Left lung (tissue), 10 donors: ENCODE measurements around the gene MRPS26. TPM values are rescaled to one million over a fixed set of nuclear protein-coding genes. Genes with fewer than 3 reads are reported as not detected.
A peak's percentile ranks its signal among the peaks of the same experiment; 100 is the strongest.
"Not testable (repeated sequence)": the region's sequence is repeated elsewhere in the genome, so short reads cannot be mapped to it uniquely, and the experiment has no call there.

Experiments
- ATAC-seq: fragments of 200-7000 bp; cut with Tn5 transposase; one replicate; pipeline ENCODE4 v1.9.1; 2020; ENCODE audit warnings: moderate library complexity
- DNase-seq, 4 donors: peaks; one replicate each; pipeline ENCODE4 v3.0.0-alpha.2; 2013 to 2020
- H3K27ac ChIP-seq, 2 donors: fragments of 200-600 bp; sonication (generic) in 1 of 2; one replicate each; pipeline versions ENCODE4 v1.5.0 to v1.8.0; 2020 to 2021
- H3K27me3 ChIP-seq, 2 donors: fragments of 200-600 bp; sonication (generic) in 1 of 2; one replicate each; pipeline versions ENCODE4 v1.5.0 to v1.8.0; 2020 to 2021
- H3K36me3 ChIP-seq, 2 donors: fragments of 200-600 bp; sonication (generic) in 1 of 2; one replicate each; pipeline versions ENCODE4 v1.5.0 to v1.8.0; 2020 to 2021
- H3K4me1 ChIP-seq, 2 donors: fragments of 200-600 bp; one replicate each; pipeline ENCODE4 v1.8.0; 2021
- H3K4me3 ChIP-seq, 2 donors: fragments of 200-600 bp; sonication (generic) in 1 of 2; one replicate each; pipeline versions ENCODE4 v1.5.0 to v1.8.0; 2020 to 2021; ENCODE audit warnings: mild to moderate bottlenecking in 1 of 2
- H3K9me3 ChIP-seq, 2 donors: fragments of 200-600 bp; sonication (generic) in 1 of 2; one replicate each; pipeline versions ENCODE4 v1.5.0 to v1.8.0; 2020 to 2021
- intact Hi-C, 2 donors: fragments of 100-400 bp; cut with DNase I; formaldehyde crosslinking; loops; one replicate each; pipeline versions ENCODE4 v1.11.2 to v1.14.2; 2022
- polyA plus RNA-seq, 6 donors: library from polyadenylated mRNA; unstranded; fragments of 120-200 nt; gene quantifications; one replicate each; pipeline ENCODE4 v1.2.1, GENCODE V29; 2013; ENCODE audit not compliant: insufficient read length in 6 of 6
- total RNA-seq, 2 donors: library from RNA; stranded (reverse); fragmentation: NEBNext Ultra II Directional; extraction: Animal tissue kit (Norgen Biotek cat#: 25700); gene quantifications; one replicate each; pipeline ENCODE4 v1.2.1, GENCODE V29; 2021
- TF ChIP-seq, protein P1 (sequence below), 2 donors: fragments of 200-600 bp; sonication (generic) in 1 of 2; IDR thresholded peaks; one replicate each; pipeline versions ENCODE4 v1.5.0 to v1.8.0; 2021; ENCODE audit warnings: antibody characterized with exemption in 2 of 2
- donor health status: DM: no; HTN: yes; CAD: no.
- donor health status: DM: no; HTN: no; CAD: no.

Gene MRPS26
- total and polyA plus RNA-seq, 8 donors: 36.0 to 57.0 (median 47.2) TPM

DNA sequence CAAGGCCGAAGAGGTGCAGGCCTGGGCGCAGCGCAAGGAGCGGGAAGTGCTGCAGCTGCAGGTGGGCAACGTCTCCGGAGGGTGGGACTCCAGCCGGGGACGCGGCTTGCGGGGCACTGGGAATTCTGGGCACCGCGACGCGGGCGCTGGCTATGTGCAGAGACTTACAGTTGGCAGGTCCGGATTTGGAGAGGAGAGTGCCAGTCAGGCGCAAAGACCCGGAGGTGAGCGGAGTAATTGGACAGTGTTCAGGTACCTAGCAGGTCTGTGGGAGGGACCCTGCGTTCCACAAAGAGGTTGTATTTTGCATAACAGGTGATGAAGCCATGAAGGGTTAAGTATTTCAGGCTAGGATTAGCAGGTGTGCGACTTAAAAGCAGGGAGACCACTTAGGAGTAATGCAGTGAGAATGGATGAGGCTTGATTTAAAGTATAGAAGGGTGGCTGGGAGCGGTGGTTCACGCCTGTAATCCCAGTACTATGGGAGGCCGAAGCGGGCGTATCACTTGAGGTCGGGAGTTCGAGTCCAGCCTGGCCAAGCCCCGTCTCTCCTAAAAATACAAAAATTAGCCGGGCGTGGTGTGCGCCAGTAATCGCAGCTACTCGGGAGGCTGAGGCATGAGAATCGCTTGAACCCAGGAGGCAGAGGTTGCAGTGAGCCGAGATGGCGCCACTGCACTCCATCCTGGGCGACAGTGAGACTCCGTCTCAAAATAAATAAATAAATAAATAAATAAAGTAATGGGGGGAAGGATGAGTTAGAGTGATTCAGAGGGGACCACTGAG lies 1.0 kb downstream of the MRPS26 start:
- Histone ChIP-seq H3K9me3 (no peaks in the 10 kb centered on the region), H3K4me1 (peaks cover 7 to 25% of the 10 kb centered on the region in 2 donors), H3K27ac (peak overlapping the region; percentile 87 to 90), H3K27me3 (no peaks in the 10 kb centered on the region), H3K4me3 (peak overlapping the region; percentile 91 to 98), H3K36me3 (peaks cover 0 to 28% of the 10 kb centered on the region in 2 donors)
- intact Hi-C loops: no loop called here
- DNase-seq: peak; percentile 15 to 81 (median 44)
- TF ChIP-seq, protein P1, sequence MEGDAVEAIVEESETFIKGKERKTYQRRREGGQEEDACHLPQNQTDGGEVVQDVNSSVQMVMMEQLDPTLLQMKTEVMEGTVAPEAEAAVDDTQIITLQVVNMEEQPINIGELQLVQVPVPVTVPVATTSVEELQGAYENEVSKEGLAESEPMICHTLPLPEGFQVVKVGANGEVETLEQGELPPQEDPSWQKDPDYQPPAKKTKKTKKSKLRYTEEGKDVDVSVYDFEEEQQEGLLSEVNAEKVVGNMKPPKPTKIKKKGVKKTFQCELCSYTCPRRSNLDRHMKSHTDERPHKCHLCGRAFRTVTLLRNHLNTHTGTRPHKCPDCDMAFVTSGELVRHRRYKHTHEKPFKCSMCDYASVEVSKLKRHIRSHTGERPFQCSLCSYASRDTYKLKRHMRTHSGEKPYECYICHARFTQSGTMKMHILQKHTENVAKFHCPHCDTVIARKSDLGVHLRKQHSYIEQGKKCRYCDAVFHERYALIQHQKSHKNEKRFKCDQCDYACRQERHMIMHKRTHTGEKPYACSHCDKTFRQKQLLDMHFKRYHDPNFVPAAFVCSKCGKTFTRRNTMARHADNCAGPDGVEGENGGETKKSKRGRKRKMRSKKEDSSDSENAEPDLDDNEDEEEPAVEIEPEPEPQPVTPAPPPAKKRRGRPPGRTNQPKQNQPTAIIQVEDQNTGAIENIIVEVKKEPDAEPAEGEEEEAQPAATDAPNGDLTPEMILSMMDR (IDR thresholded peaks at IDR 0.05): no peak
- ATAC-seq: peak; percentile 14

DNA sequence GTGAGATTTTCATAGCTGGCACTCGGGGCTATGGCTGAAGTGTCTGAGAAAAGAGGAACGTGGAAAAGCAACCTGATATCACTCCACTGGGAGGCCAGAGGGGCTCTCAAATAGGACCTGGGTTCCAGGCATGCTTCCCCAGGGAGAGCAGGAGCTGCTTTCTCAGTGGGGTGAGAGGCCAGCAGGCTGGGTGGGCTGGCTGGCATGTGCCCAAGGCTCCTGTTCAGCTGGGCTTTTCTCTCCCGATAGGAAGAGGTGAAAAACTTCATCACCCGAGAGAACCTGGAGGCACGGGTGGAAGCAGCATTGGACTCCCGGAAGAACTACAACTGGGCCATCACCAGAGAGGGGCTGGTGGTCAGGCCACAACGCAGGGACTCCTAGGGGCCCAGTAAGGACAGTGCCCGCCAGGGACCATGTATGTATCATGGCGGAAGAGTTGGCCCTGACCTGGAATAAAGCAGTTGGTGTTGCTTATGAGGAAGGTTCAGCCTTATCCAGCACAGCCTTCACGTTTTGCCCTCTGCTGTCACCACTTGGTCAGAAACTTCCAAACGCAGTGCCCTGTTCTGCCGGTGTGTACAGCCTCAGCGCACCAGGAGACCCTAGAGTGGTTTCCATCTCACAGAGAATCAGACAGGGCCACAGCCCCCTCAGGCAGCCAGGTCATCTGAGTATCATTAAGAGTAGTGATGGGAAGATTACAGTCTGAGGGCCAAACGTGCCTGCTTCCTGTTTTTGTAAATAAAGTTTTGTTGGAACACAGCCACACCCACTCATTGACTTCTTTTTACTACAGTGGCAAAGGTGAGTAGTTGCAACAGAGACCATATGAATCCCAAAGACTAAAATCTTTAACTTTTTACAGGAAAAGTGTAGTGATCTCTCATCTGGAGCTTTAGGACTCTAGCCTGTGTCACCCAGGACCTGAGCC lies 1.9 kb downstream of the MRPS26 start:
- no peaks in the 10 kb centered on the region for H3K27me3 ChIP-seq
- peaks cover 7 to 25% of the 10 kb centered on the region in 2 donors for H3K4me1 ChIP-seq
- DNase-seq (no peak), ATAC-seq (no peak)
- H3K9me3 ChIP-seq: no peaks in the 10 kb centered on the region
- intact Hi-C loops: no loop called here
- H3K36me3 ChIP-seq: peaks cover 0 to 28% of the 10 kb centered on the region in 2 donors
- TF ChIP-seq, protein P1 (IDR thresholded peaks at IDR 0.05): no peak
- H3K27ac ChIP-seq: no peak overlapping the region
- peak overlapping the region in 1 of 2 donors; percentile 98 for H3K4me3 ChIP-seq

DNA sequence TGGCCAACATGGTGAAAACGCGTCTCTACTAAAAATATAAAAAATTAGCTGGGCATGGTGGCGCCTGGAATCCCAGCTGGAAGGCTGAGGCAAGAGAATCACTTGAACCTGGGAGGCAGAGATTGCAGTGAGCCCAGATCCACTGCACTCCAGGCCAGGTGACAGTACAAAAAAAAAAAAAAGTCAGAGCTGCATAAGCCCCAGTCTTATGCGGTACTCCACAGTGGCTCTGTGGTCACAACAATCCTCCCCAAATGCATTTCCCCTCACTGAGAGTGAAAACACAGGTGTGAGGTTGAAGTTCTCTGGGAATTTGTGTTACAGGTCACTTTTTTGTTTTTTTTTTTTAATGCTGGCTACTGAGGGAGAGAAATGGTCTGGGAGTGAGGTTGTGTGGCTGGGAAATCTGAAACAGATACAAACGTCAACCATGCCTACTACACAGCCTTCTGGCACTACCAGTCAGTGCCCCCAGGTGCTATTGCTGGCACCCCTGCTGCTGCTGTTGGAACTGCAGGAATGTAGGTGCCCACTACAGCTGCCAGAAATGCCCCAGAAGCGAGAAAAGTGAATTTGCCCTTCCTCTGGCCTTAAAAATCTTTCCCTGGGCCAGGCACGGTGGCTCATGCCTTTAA lies 5.7 kb downstream of the MRPS26 start:
- no peak overlapping the region for H3K27ac ChIP-seq
- H3K4me3 ChIP-seq: no peak overlapping the region
- H3K4me1 ChIP-seq: peaks cover 2 to 16% of the 10 kb centered on the region in 2 donors
- ATAC-seq (no peak), DNase-seq (no peak)
- H3K9me3 ChIP-seq: no peaks in the 10 kb centered on the region
- TF ChIP-seq, protein P1 (IDR thresholded peaks at IDR 0.05): no peak
- peaks cover 0 to 28% of the 10 kb centered on the region in 2 donors for H3K36me3 ChIP-seq
- intact Hi-C loops: loop anchor here in 1 of 2 donors (10.0 kb wide), 1 partner anchor 63 kb away; no protein-coding TSS in a partner anchor
- no peaks in the 10 kb centered on the region for H3K27me3 ChIP-seq

DNA sequence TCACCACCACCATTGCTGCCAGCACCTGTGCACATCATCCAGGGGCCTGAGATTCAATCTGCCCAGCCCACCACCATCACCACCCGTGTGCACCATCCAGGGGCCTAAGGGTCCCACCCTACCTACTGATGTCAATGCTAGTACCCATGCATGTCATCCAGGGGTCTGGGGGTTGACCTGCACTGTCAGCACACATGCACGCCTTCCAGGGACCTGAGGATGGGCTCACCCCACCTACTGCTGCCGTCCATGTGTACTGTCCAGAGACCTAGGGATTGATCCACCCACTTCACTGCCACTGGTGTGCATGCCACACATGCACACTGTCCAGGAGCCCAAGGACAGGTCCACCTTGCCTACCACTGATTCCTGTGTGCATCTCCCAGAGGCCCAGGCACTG lies 13.6 kb downstream of the MRPS26 start:
- no peak for DNase-seq
- no peak overlapping the region for H3K4me3 ChIP-seq
- H3K27ac ChIP-seq: no peak overlapping the region
- intact Hi-C loops: loop anchor here in 1 of 2 donors (10.0 kb wide), 1 partner anchor 55 kb away; no protein-coding TSS in a partner anchor
- H3K36me3 ChIP-seq: no peaks in the 10 kb centered on the region
- no peaks in the 10 kb centered on the region for H3K4me1 ChIP-seq
- no peaks in the 10 kb centered on the region for H3K9me3 ChIP-seq
- no peak for ATAC-seq
- TF ChIP-seq, protein P1 (IDR thresholded peaks at IDR 0.05): no peak
- H3K27me3 ChIP-seq: no peaks in the 10 kb centered on the region

DNA sequence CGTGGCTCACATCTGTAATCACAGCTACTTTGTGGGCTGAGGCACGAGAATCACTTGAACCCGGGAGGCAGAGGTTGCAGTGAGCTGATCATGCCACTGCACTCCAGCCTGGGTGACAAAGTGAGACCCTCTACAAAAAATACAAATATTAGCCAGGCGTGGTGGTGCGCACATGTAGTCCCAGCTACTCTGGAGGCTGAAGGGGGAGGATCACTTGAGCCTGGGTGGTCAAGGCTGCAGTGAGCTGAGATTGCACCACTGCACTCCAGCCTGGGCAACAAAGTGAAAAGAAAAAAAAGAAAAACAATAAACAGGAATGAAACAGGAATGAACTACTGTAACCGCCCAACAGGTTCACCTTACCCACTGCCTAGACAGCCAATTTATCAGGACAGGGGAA lies 18.3 kb downstream of the MRPS26 start:
- H3K4me1 ChIP-seq, DNase-seq, H3K36me3 ChIP-seq, H3K9me3 ChIP-seq, intact Hi-C loops, H3K4me3 ChIP-seq, H3K27me3 ChIP-seq, H3K27ac ChIP-seq, ATAC-seq: not testable (repeated sequence)
